Measurements from ENCODE around the gene IFT88. TPM values are rescaled to one million over a fixed set of nuclear protein-coding genes. Genes with fewer than 3 reads are reported as not detected.

IFT88 gene
- total RNA-seq, 1 donor from 2014 or later = 22.5 TPM

DNA sequence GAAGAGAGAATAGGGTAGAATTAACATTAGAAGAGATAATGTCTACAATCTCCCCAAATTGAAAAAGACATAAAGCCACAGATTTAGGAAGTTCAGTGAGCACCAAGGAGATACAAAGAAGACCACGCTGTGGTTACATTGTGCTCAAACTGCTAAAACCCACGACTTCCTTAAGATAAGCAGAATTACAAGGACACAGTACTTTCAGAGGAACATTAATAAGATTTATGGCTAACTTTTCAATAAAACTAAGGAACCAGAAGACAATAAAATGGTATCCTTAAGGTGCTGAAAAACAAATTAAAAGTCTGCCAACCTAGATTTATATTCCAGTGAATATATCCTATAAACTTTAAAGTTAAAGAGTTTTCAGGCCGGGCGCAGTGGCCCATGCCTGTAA lies 129.1 kb downstream of the IFT88 start:
- Mint-ChIP-seq H3K4me1 (peaks cover 6% of the 10 kb centered on the region), H3K4me3 (no peak overlapping the region), H3K36me3 (ENCODE audit: low read depth) (peaks cover 7% of the 10 kb centered on the region), H3K9me3 (no peaks in the 10 kb centered on the region), H3K27ac (ENCODE audit: unreplicated experiment) (no peak overlapping the region), H3K27me3 (ENCODE audit: low read depth) (peaks cover 5% of the 10 kb centered on the region)
- TF ChIP-seq, protein P1, sequence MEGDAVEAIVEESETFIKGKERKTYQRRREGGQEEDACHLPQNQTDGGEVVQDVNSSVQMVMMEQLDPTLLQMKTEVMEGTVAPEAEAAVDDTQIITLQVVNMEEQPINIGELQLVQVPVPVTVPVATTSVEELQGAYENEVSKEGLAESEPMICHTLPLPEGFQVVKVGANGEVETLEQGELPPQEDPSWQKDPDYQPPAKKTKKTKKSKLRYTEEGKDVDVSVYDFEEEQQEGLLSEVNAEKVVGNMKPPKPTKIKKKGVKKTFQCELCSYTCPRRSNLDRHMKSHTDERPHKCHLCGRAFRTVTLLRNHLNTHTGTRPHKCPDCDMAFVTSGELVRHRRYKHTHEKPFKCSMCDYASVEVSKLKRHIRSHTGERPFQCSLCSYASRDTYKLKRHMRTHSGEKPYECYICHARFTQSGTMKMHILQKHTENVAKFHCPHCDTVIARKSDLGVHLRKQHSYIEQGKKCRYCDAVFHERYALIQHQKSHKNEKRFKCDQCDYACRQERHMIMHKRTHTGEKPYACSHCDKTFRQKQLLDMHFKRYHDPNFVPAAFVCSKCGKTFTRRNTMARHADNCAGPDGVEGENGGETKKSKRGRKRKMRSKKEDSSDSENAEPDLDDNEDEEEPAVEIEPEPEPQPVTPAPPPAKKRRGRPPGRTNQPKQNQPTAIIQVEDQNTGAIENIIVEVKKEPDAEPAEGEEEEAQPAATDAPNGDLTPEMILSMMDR (conservative IDR thresholded peaks at IDR 0.05) = no peak
- no peak for DNase-seq (ENCODE audit: low read depth, low spot score)

DNA sequence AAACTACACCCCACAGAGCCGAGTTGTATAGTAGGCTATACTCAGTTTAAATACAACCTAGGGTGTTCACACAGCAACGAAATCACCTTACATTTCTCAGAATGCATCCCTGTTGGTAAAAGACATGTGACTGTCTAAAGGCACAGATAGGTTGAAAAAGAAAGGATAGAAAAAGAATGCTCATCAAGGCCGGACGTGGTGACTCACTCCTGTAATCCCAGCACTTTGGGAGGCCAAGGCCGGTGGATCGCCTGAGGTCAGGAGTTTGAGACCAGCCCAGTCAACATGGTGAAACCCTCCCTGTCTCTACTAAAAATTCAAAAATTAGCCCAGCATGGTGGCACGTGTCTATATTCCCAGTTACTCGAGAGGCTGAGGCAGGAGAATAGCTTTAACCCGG lies 132.8 kb downstream of the IFT88 start:
- Mint-ChIP-seq H3K4me1 (peaks cover 16% of the 10 kb centered on the region), H3K9me3 (no peaks in the 10 kb centered on the region), H3K36me3 (ENCODE audit: low read depth) (peaks cover 7% of the 10 kb centered on the region), H3K4me3 (peak overlapping the region; percentile 29), H3K27ac (ENCODE audit: unreplicated experiment) (no peak overlapping the region), H3K27me3 (ENCODE audit: low read depth) (peaks cover 7% of the 10 kb centered on the region)
- TF ChIP-seq, protein P1 (conservative IDR thresholded peaks at IDR 0.05) = no peak
- no peak for DNase-seq (ENCODE audit: low read depth, low spot score)

DNA sequence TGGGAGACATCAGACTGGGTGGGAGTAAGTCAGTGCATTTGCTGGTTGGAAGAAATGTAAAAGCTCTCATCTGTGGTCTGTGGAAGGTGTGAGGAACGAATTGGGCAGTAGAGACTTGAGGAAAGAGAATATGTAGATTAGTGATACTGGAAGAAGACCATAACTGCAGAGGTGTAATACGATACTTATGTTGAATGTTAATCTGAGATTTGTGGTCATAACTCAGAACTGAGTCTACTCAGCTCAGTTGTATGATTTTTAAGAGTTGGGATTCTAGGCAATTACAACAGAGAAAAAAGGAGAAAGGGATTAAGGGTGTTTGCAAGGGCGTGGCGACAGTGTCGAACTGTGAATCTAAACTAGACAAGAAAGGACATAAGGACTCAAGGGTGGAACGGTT lies 133.3 kb downstream of the IFT88 start:
- Mint-ChIP-seq H3K9me3 (no peaks in the 10 kb centered on the region), H3K4me3 (peak overlapping the region; percentile 23), H3K27ac (ENCODE audit: unreplicated experiment) (no peak overlapping the region), H3K27me3 (ENCODE audit: low read depth) (peaks cover 7% of the 10 kb centered on the region), H3K36me3 (ENCODE audit: low read depth) (peaks cover 7% of the 10 kb centered on the region), H3K4me1 (peaks cover 20% of the 10 kb centered on the region)
- TF ChIP-seq, protein P1 (conservative IDR thresholded peaks at IDR 0.05) = no peak
- DNase-seq (ENCODE audit: low read depth, low spot score) = no peak

DNA sequence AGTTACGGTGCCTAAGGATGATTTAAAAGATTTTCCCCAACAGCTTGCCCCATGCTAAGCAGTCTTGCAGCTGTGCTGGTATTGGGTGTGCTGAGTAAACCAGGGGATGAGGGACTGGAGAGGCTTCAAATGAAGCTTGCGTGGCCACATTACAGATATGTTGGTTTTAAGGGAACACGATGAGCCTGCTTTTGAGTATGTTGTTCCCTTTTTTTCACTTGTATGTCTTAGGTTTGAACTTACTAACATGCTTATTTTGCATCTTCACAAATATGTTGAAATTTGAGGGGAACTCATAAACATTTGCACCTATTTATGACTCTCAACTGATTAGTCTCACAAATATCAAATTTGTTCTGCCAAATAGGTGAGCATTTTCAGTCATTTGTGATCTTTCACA lies 134.5 kb downstream of the IFT88 start:
- H3K9me3 Mint-ChIP-seq = no peaks in the 10 kb centered on the region
- no peak overlapping the region for H3K4me3 Mint-ChIP-seq
- H3K27me3 Mint-ChIP-seq (ENCODE audit: low read depth) = peaks cover 7% of the 10 kb centered on the region
- peaks cover 20% of the 10 kb centered on the region for H3K4me1 Mint-ChIP-seq
- peaks cover 7% of the 10 kb centered on the region for H3K36me3 Mint-ChIP-seq (ENCODE audit: low read depth)
- H3K27ac Mint-ChIP-seq (ENCODE audit: unreplicated experiment) = no peak overlapping the region
- no peak for DNase-seq (ENCODE audit: low read depth, low spot score)
- TF ChIP-seq, protein P1 (conservative IDR thresholded peaks at IDR 0.05) = no peak

DNA sequence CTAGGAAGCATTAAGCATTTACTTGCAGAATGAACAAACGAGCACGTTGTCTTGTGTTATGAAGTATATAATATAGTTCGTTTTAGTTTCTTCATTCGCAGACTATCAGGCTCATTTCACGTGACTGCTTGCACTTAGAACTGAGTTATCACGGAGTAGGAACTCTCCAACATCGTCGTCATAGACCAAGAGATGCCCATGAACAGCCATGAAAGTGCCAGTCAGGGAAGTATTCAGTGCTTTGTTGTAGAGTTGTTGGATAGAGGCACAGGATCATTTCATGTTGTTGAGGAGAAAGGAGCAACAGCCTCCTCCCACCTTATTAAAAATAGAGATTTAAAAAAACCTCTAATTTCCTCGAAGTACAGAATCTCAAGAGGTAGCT lies 135.6 kb downstream of the IFT88 start:
- Mint-ChIP-seq H3K9me3 (no peaks in the 10 kb centered on the region), H3K27ac (ENCODE audit: unreplicated experiment) (peak overlapping the region; percentile 92), H3K36me3 (ENCODE audit: low read depth) (peaks cover 7% of the 10 kb centered on the region), H3K4me3 (peak overlapping the region; percentile 95), H3K27me3 (ENCODE audit: low read depth) (peaks cover 7% of the 10 kb centered on the region), H3K4me1 (peaks cover 20% of the 10 kb centered on the region)
- TF ChIP-seq, protein P1 (conservative IDR thresholded peaks at IDR 0.05) = no peak
- DNase-seq (ENCODE audit: low read depth, low spot score) = no peak

Data from neural crest cell (in vitro differentiated cells).